GM12865 (cell line): ENCODE measurements around the gene OR9Q1.

ENCODE experiments used
- DNase-seq: peaks from one replicate; pipeline ENCODE4 v3.0.0; 2010; ENCODE audit warnings: low read depth
- H3K4me3 ChIP-seq: 2 replicates; pipeline ENCODE4 v1.5.1; 2011; ENCODE audit warnings: mild to moderate bottlenecking, low read depth, low read length, control low read depth
- TF ChIP-seq, protein P1 (sequence below): IDR thresholded peaks from 2 replicates; pipeline ENCODE4 v1.5.1; 2011; ENCODE audit warnings: low read length, control low read depth, low read depth, inconsistent platforms; ENCODE audit not compliant: insufficient read depth; ENCODE audit errors: missing control alignments

Gene OR9Q1

DNA sequence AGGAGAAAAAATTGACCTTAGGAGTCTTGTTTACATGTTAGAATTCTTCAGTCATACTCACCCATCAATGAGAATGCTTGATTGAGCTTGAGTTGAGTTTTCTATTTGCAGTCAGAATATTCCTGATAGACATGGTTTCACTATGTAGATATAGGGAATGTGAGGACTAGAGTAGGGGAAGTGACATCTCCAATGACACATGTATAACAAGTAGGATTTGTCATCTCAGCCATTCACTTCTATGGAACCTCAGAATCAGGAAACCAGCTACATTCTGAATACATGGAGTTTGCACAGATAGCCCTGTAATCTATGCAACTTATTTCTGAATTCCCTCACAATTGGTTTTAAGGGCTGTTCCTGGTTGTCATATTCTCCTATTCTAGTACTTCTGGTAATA lies 20.1 kb upstream of the OR9Q1 start:
- DNase-seq, result no peak
- TF ChIP-seq, protein P1, sequence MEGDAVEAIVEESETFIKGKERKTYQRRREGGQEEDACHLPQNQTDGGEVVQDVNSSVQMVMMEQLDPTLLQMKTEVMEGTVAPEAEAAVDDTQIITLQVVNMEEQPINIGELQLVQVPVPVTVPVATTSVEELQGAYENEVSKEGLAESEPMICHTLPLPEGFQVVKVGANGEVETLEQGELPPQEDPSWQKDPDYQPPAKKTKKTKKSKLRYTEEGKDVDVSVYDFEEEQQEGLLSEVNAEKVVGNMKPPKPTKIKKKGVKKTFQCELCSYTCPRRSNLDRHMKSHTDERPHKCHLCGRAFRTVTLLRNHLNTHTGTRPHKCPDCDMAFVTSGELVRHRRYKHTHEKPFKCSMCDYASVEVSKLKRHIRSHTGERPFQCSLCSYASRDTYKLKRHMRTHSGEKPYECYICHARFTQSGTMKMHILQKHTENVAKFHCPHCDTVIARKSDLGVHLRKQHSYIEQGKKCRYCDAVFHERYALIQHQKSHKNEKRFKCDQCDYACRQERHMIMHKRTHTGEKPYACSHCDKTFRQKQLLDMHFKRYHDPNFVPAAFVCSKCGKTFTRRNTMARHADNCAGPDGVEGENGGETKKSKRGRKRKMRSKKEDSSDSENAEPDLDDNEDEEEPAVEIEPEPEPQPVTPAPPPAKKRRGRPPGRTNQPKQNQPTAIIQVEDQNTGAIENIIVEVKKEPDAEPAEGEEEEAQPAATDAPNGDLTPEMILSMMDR, result no peak
- H3K4me3 ChIP-seq, result no peak overlapping the region

DNA sequence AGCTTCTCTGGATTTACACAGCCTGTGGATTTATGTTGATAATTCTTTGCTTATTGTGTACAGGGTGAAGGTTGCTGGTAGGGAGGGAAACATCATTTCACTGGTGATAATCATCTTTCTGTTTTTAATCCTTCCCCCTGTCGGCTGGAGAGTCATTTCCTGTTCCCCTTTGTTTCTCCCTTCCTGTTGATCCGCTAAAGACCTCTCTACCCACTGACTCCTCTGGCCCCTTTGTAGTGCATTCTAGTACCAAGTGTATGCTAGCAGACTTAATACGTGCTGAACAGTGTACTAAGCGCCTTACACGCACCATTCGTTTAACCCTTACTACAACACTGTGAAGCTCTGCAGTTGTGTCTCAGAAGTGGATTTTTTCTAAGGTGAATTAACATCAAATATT lies 19.0 kb upstream of the OR9Q1 start:
- no peak for DNase-seq
- TF ChIP-seq, protein P1, result no peak
- H3K4me3 ChIP-seq, result no peak overlapping the region

DNA sequence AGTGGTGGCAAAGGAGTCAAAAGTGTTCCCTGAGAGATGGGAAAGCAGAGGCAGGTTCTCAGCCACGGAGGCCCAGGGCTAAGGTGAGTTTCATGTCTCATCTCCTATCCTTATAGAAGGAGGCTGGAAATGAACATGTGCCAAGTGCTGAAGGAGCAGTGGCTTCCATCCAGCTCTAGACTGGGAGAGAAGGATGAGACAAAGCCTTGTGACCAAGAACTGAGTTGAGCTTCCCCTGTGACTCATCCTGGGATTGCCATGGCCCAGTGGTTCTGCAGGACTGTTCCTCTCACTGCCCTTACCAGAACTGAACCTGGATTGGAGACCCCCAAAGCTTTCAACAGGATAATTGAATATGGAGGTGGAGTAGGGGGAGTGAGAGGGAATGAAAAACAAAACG lies 16.7 kb upstream of the OR9Q1 start:
- DNase-seq, result no peak
- TF ChIP-seq, protein P1, result no peak

DNA sequence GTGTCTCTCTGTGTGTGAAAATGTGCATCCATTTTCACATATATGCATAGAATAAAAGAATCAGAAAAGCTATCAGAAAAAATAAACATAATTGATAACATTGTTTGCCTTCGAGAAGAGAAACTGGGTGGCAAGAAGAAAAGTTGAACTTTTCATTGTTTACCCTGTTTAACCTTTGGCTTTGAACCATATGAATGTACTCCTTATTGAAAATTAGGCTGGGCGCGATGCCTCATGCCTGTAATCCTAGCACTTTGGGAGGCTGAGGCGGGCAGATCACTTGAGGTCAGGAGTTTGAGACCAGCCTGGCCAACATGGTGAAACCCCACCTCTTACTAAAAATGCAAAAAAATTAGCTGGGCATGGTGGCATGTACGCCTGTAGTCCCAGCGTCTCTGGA lies 11.9 kb upstream of the OR9Q1 start:
- no peak overlapping the region for H3K4me3 ChIP-seq
- TF ChIP-seq, protein P1, result no peak
- DNase-seq, result no peak

More for the DNA sequence above, 16.7 kb upstream of the OR9Q1 start:
- H3K4me3 ChIP-seq, result no peak overlapping the region

DNA sequence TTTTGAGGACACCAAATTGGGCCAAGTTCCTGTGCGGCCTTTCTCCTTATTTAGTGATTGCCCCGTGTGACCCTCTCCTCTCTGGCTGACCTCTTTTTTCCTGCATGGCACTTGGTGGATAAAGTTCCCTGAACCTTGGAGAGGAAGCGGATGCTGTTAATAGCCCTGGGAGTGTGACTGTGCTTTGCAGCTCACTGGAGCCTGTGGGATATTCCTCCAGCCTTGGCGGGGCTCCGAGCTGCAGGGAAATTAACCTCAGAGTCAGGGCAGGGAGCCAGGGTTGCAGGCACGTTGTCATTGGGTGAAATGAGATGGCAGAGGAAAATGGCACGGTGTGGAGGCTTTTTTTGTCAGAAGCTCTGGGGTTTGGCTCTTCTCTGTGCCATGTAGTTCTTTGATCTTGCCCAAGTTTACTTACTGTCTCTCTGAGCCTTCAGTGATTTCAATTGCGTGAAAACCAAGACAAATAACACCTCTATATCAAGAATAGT lies 965 bp downstream of the OR9Q1 start:
- TF ChIP-seq, protein P1, result no peak
- no peak overlapping the region for H3K4me3 ChIP-seq
- no peak for DNase-seq

DNA sequence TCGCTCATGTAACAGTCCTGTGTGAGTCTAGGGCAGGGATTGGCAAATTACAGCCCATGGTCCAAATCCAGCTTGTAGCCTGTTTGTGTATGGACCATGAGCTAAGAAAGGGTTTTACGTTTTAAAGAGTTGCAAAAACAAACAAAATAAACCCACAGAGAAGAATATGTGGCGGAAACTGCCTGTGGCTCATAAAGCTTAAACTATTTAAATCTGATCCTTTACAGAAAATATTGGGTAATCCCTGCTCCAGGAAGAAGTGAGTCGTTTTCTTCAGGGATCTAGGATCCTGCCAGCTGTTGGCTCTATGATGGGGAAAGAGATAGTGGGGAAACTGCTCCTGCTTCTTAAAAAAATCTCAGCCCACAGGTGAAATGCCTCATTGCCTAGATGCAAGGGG lies 3.7 kb downstream of the OR9Q1 start:
- DNase-seq, result no peak
- TF ChIP-seq, protein P1, result no peak
- H3K4me3 ChIP-seq, result no peak overlapping the region

DNA sequence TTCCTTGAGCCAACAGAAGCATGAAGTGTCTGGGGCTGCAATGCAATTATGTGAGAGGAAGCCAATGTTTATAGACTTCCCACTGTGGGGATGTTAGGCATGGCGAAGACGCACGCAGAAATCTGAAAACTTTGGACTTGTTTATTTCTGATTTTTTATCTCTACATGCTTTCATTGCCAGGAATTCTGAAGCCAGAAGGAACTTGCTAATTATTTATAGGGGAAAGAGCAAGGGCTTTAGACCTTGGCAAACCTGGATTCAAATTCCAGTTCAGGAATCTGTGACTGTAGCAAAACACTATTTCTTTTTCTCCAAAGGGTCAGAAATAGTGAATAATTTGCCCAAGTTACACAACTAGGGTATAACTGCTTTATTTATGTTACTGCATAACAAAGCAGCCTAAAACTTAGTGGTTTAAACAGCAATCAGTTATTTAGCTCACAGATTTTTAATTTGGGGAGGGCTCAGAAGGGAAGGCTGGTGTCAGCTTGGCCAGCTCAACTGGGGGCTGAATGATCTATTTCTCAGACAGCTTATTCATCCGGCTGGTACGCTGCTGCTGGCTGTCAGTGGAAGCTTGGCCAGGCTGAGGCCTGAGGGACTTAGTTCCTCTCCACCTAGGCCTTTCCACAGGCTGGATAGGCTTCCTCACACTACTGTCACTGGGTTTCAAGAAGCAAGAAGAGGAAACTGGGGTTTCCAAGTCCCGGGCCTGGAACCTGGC lies 5.2 kb downstream of the OR9Q1 start:
- TF ChIP-seq, protein P1, result no peak
- DNase-seq, result no peak
- no peak overlapping the region for H3K4me3 ChIP-seq
